Caki2 (cell line): ENCODE measurements around the gene RRP7A. TPM values are rescaled to one million over a fixed set of nuclear protein-coding genes. Genes with fewer than 3 reads are reported as not detected.
A peak's percentile ranks its signal among the peaks of the same experiment; 100 is the strongest.
"Not testable (repeated sequence)": the region's sequence is repeated elsewhere in the genome, so short reads cannot be mapped to it uniquely, and the experiment has no call there.

Experiments
- DNase-seq: peaks from one replicate; pipeline ENCODE4 v3.0.0-alpha.2; 2015; ENCODE audit warnings: low read depth
- in situ Hi-C: cut with HindIII; loops from 2 replicates; pipeline ENCODE4 v1.10.0; 2016; ENCODE audit warnings: low sequenced_read_pairs, low pct_unique_long_range_greater_than_20kb, mixed read lengths
- total RNA-seq: library from RNA; depleted of rRNA; stranded (reverse); fragments of >200 nt; shearing (Covaris generic); gene quantifications from 2 replicates; pipeline ENCODE4 v1.2.3, GENCODE V29; 2014; ENCODE audit warnings: low replicate concordance

Gene RRP7A
- total RNA-seq, 1 experiment from 2014 or later: 77.4 TPM

DNA sequence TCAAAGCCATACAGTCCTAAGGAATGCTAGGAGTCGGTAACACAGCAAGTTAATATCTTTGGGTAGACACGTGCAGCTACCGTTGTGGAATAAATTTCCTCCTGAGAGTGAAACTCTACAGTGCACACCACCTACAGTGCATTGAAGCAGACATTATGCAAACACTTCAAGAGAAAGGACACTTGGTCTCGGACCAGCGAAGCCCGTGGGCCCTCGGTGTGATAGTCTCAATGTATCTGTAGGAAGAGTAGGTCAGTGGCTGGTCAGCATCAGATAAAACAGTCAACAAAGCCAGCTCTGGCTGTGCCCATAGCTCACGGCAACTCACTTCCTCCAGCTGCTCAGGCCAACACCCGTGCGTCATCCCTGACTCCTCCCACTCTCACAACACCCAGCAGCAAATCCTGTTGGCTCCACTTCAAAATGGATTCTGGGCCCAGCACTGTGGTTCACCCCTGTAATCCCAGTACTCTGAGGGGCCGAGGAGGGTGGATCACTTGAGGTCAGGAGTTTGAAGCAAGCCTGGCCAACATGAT is 19.7 kb upstream of the RRP7A start:
- in situ Hi-C loops, DNase-seq: not testable (repeated sequence)

DNA sequence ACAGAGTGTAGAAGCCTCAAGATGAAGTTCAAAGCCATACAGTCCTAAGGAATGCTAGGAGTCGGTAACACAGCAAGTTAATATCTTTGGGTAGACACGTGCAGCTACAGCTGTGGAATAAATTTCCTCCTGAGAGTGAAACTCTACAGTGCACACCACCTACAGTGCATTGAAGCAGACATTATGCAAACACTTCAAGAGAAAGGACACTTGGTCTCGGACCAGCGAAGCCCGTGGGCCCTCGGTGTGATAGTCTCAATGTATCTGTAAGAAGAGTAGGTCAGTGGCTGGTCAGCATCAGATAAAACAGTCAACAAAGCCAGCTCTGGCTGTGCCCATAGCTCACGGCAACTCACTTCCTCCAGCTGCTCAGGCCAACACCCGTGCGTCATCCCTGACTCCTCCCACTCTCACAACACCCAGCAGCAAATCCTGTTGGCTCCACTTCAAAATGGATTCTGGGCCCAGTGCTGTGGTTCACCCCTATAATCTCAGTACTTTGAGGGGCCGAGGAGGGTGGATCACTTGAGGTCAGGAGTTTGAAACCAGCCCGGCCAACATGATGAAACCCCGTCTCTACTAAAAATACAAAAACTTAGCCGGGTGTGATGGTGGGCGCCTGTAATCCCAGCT is 17.7 kb upstream of the RRP7A start:
- DNase-seq: not testable (repeated sequence)

DNA sequence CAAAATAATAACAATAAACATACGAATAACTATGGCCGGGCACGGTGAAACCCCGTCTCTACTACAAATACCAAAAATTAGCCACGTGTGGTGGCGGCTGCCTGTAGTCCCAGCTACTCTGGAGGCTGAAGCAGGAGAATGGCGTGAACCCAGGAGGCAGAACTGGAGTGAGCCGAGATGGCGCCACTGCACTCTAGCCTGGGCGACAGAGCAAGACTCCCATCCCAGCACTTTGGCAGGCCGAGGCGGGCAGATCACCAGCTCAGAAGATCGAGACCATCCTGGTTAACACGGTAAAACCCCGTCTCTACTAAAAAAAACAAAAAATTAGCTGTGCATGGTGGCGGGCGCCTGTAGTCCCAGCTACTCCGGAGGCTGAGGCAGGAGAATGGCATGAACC is 17.0 kb upstream of the RRP7A start:
- DNase-seq, in situ Hi-C loops: not testable (repeated sequence)

More for the DNA sequence above, 17.7 kb upstream of the RRP7A start:
- in situ Hi-C loops: not testable (repeated sequence)

DNA sequence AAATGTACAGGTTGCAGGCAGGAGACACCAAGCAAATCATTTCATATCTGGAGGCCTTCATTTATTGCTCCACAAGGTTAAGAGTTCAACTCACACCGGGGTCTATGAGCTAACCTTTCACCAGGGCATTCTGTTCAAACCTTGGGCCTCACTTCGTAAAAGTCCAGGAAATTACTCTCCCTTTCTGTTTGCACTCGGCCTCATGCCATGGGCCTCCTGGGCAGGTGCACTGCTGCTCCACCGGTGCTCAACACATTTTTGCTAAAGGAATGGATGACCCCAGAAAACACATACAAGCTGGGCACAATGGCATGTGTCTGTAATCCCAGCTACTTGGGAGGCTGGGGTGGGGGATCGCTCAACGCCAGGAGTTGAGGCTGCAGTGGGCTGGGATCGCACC is 16.6 kb upstream of the RRP7A start:
- no peak for DNase-seq
- in situ Hi-C loops: no loop called here

DNA sequence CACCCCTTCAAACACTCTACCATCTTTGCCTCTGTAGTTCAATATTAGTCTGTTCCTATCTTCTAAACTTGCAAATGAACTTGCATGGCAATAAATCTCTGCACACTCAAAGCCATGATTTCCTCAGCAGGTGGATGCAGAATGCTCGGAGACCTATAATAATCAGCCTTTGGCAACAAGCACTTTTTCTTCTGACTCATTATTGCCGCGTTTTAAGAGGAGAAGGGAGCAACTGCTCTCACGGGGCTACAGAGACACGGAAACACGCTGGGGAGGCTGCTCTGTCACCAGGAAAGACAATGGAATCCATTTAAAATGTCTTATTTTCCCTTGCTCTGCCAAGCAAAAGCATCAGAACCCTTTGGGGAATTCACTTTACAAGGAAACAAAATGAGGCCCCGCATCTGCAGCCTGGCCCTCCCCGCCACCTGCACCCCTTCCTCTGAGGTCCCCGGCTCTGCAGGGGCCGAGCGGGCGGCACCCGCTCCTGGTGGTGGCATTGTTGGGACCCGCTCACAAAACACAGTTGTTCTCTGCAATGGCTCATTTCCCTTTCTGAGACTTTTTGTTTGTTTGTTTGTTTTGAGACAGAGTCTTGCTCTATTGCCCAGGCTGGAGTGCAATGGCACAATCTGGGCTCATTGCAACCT is 15.6 kb upstream of the RRP7A start:
- in situ Hi-C loops, DNase-seq: not testable (repeated sequence)

DNA sequence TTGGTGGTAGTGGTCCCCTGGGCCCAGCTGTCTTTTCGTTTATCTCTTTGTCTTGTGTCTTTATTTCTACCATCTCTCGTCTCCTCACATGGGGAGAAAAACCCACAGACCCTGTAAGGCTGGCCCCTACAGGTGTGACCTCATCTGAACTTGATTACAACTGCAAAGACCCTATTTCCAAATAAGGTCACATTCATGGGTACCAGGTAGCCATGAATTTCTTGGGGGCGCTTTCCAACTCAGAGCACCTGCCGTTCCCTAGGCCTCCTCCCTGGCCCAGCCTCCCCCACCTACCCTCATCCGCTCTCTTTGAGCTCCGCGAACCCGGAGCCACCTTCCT is 14.0 kb upstream of the RRP7A start:
- DNase-seq: no peak
- in situ Hi-C loops: no loop called here

DNA sequence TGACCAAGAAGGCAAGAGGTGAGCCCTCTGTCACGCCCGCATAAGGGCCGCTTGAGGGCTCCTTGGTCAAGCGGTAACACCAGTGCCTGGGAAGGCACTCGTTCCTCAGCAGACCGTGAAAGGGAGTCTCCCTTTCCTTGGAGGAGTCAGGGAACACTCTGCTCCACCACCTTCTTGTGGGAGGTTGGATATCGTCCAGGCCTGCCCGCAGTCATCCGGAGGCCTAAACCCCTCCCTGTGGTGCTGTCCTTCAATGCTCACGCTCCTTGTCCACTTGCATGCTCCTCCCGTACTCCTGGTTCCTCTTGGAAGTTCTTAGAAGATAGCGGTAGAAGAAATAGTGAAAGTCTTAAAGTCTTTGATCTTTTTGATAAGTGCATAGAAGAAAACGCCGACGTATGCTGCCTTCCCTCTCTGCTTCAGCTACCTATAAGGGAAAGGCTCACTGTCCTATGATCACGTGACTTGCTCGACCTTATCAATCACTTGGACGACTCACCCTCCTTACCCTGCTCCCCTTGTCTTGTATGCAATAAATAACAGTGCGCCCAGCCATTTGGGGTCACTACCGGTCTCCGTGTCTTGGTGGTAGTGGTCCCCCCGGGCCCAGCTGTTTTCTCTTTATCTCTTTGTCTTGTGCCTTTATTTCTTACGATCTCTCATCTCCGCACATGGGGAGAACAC is 11.9 kb upstream of the RRP7A start:
- DNase-seq, in situ Hi-C loops: not testable (repeated sequence)

DNA sequence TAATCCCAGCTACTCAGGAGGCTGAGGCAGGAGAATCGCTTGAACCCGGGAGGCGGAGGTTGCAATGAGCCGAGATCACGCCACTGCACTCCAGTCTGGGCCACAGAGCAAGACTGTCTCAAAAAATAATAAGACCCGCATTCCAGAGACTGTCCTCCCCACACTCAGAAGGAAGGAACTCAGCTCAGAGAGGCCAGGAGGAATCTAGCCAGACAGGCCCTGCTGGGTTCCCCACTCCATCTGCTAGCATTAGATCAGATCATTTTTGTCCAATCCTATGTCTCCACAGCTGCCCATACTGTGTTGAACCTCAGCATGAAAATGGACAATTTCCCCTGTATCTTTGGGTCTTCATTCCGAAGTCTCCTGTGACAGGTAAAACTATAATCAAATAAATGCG is 9.8 kb upstream of the RRP7A start:
- DNase-seq, in situ Hi-C loops: not testable (repeated sequence)

DNA sequence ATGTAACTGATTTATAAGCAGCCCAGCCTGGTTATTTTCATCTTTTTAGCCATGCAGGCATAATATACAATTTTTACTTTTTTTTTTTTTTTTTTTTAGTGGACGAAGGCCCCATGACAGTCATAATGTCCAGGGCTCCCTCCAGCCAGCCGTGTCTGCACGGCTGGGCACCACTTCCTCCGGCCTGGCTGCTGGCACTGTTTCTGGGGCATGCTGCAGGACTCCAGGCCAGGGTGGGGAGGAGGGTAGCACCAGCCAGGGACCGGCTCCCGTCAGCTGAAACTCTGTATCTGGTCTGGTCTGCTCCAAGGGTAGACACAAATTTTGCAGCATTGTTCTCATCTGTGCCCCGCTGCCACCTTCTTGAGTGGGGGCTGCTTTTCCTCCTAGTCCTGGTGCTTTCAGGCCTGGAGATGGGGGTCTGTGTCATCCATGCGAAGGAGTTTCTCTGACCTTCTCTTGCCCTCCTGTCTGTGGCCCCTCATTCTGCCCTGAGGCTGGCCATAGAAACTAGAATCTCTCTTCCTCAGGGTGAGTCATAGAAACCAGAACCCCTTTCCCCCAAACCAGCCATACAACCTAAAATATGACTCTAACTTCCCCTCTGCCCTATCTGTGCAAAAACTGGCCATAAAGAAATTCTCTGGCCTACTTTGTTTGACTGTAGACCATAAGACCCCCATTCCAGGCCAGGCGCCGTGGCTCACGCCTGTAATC is 9.2 kb upstream of the RRP7A start:
- in situ Hi-C loops: no loop called here
- DNase-seq: no peak

DNA sequence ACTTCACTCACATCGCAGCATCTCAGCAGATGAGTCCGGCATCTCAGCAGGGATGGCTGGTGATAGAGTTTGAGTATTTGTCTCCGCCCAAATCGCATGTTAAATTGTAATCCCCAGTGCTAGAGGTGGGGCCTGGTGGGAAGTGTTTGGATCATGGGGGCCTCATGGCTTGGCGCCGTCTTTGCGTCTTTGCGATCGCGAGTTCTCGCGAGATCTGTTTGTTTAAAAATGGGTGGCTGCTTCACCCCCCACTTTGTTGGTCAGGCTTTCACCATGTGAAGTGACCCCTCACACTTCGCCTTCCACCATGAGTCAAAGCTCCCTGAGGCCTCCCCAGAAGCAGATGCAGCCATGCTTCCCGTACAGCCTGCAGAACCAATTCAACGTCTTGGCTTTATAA is 3.0 kb upstream of the RRP7A start:
- DNase-seq: no peak
- in situ Hi-C loops: no loop called here

DNA sequence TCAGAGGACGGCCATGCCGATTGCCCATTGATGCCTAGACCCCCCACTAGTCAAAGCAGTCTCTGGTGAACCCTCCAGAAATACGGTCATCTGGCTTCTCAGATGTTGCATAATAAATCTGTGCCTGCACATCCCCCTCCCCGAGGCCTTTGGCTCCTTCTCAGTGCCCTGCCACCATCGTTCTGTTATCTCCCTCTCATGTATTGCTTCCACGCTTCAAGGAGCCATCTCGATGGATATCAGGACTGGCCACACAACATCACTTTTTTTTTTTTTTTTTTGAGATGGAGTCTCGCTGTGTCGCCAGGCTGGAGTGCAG is 1.6 kb upstream of the RRP7A start:
- DNase-seq: no peak
- in situ Hi-C loops: no loop called here

DNA sequence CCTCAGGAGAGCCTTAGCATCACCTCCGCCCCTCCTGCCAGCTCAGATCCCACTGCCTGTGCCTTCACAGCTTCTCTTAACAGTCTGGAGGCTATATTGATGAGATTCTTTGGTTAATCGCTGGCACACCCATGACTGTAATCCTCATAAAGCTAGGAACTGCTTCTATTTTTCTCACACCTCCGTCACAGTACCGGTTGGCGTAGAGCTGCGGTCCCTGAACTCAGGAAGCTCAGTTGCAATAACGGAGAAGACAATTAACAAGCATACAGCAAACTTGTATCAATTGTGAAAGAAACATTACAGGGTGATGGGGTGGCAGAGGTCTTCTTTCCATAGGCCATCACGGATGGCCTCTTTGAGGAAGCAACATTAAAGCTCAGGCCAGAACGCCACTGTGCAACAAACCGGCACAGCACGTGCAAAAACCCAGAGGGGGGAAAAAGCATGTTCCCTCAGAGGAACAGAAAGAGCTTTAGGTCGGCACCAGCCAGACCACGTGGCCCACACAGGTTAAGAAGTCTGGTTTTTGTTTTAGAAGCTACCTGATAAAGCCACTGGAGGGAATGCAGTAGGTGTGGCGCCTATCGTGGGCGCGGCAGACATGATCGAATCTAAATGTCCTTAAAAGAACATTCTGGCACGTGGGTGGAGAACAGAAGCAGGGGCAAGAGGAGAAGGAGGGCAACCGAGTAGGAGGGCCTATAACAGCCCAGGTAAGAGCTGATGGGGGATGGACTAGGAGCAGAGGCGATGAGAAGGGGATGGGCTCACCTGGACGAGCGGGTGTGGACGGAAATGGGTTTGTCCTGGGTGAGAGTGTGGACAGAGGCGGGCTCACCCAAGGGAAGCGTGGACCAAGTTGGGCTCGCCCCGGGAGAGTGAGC is 715 bp downstream of the RRP7A start:
- in situ Hi-C loops, DNase-seq: not testable (repeated sequence)

DNA sequence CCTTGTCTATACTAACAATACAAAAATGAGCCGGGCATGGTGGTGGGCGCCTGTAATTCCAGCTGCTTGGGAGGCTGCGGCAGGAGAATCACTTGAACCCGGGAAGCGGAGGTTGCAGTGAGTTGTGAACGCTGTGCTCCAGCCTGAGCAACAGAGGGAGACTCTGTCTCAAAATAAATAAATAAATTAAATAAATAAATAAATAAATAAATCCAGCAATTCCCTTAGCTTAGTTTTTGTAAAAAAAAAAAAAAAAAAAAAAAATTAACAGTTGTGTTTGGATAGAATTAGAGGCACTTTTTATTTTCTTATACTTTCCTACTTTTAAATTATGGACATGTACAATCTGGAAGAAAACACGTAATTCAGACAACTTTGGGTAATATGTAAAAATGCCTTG is 2.5 kb downstream of the RRP7A start:
- in situ Hi-C loops, DNase-seq: not testable (repeated sequence)

DNA sequence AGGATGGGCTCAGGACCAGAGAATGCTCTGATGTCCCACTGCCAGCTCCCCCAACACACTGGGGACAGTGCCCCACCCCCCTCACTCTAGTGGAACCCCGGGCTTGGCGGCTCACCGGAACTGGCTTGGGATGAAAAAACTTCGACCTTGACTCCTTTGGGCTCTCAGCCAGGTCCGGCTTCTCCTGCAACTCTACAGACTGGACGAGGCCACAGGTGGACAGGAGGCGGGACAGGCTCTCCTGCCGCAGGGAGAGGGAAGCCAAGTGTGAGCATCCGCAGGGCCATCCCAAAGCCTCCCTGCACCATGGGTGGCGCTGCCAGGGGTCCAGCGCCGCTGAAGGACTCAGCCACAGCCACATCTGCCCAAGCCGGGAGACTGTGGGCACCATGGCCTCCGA is 3.7 kb downstream of the RRP7A start:
- in situ Hi-C loops: no loop called here
- no peak for DNase-seq

DNA sequence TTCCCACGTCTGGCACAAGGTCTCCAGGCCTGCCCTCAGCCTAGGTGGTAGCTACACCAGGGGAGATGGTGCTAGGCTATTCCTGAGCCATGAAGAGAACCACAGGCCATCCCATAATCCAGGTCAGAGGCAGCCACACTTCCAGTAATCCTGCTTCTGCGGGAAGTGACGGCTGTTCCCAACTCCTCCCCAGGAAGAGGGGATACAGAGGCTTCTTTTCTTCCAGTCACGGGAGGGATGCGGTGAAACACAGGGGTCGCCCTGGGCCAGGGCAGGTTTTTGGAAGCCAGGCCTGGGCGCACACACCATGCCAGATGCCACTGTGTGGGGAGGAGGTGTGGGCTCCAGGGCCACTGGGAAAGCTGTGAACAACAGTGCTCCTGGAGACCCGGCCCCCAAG is 4.3 kb downstream of the RRP7A start:
- DNase-seq, in situ Hi-C loops: not testable (repeated sequence)

DNA sequence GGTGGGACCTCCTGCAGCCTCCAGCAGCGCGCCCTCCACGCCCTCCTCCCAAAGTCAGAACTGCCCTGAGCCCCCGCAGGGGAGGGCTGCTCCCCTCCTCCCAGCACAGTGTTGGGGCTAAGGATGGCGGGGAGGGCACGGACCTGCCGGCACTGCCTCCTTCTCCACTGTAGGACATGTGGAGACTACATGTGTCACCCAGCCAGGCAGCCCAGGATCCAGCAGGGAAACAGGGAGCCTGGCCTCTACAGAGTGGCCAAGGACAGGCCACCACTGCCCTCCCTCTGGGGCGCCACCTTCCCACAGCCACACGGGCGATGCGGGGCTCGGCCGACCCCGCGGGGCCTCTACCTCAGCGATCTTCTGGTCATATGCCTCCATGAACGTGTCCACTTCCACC is 5.3 kb downstream of the RRP7A start:
- in situ Hi-C loops: not testable (repeated sequence)

DNA sequence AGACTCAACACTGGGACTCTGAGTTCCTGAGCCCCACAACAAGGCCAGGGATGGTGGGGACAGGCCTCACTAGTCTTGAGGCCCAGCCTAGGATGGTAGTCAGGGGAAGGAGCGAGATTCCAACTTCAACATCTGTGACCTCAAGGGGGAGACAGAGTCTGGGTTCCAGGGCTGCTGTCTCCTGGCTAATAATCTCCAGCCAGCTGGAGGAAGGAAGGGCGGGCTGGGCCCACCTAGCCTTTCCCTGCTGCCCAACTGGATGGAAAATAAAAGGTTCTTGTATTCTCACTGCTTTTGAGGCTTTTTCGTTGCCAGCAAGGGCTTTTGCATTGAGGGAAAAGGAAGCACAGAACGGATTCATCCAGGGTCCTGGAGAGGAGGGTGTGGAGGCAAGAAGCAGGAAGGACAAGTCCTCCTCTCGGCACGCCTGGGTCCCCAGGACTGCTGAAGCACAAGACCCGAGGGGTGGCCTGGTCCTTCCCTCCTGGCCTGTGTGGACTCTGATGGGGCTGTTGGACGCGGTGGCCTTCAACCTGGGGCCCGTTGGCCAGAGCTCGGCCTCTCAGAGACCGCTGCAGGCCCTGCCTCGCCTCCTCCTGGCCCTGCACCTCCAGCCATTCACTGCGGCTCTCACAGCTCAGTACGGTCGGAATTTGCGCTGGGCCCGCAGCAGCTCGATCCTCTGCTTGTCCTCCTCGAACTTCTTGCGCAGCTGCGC is 7.2 kb downstream of the RRP7A start:
- DNase-seq: peak; percentile 49
- in situ Hi-C loops: not testable (repeated sequence)

More for the DNA sequence above, 5.3 kb downstream of the RRP7A start:
- DNase-seq: not testable (repeated sequence)
